IPS-NIHi7 (cell line): Measurements from ENCODE around the gene FEM1B.

ENCODE experiments used
- DNase-seq: peaks from one replicate; pipeline ENCODE4 v3.0.0; 2012; ENCODE audit warnings: mixed read lengths; ENCODE audit errors: extremely low spot score

FEM1B gene

DNA sequence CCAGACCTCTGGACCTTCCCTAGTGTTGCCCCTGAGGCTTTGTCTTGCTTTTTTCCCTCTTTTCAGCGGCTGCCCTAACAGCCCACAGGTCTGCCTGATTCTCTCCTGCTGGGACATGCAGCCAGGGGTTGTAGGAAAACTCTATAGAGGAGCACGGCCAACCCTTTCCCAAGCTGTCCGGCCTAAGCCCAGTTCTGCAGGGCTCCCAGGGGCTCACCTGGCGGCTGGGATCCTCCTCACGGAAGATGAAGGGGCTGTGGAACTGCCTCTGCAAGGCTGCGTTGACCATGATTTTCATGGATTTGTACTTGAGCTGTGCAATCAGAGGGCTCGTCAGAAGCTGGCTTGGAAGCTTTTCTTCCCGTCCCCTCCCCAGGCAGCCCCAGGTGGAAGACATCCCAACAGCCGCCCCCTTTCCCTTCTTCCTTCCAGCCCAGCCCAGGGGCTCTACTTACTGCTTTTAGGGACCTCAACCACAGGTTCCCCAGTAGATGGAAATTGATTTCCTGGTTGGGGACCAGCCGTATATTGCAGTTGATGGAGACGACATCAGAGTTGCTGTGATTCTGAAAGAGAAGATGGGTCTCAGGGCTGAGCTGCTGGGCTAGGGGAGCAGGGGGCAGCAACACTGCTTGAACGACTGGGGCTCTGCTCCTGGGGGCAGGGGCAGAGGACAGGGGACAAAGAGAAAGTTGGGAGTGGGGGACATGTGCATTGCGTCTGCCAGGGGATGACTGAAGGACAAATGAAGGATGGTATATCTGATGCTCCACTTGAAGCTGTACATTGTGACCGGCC is 29.8 kb downstream of the FEM1B start:
- no peak for DNase-seq

DNA sequence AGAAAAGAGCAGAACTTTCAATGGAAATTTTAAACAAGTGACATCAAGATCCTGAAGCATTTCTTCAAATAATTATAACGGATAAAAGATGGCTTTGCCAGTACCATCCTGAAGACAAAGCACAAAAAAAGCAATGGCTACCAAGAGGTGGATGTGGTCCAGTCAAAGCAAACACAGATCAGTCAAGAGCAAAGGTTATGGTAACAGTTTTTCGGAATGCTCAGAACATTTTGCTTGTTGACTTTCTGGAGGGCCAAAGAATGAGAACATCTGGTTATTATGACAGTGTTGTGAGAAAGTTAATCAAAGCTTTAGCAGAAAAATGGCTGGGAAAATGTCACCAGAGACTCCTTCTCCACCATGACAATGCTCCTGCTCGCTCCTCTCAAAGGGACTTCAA is 31.5 kb downstream of the FEM1B start:
- no peak for DNase-seq

DNA sequence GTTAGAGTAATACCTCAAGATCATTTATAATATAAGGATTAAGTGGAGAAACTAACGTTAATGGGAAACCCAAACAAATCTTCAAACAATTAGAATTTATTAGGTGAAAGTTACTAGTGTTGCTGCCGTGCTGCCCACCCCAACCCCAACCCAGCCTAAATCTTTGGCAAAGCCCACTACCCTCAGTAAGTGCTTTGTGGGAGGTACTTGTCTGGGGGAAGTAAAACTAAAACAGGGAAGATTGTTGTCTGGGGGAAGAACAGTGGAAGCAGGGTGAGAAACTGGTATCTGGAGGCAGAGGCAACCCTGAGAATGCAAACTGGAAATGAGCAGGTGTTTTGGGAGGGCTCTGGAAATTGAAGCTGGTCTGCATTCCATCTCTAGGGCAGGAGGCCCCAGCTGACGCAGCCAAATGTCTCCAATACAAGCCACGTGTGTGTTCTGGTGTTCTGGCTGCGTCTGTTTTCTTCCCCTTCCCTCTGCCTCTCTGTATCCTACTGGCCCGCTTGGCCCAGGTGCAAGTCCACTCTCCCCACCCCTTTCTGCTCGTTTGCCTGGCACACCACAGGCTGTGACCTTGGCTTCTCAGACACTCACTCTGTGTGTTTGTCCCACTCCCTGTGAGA is 32.7 kb downstream of the FEM1B start:
- no peak for DNase-seq

DNA sequence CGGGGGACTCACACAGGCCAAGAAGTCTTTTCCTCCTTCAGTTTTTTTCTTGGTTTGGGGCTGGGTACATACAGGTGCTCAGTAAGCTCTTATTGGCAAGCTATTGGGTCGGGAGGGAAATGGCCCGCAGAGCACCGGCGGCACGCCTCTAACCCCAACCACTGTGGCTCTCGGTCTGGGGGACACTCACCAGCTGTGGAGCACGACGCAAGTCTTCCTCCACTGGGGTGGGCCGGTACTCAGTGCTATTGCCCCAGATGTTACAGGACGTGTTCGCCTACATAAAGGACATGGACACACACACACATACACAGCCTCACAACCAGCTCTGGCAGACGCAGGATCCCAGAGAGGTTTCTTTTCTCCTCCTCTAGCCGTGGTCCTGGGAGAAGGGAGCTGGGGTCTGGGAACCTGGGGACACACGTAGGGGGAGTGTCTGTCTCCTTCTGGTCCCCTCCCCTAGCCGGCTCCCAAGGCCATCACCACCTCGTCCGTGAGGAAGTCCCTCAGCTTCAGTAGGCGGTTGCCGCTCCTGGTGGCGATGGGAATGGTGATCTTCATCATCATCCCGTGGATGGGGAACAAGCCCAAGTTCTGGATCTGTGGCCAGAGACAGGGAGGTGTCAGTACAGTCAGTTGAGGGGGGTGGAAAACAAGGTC is 33.4 kb downstream of the FEM1B start:
- no peak for DNase-seq

DNA sequence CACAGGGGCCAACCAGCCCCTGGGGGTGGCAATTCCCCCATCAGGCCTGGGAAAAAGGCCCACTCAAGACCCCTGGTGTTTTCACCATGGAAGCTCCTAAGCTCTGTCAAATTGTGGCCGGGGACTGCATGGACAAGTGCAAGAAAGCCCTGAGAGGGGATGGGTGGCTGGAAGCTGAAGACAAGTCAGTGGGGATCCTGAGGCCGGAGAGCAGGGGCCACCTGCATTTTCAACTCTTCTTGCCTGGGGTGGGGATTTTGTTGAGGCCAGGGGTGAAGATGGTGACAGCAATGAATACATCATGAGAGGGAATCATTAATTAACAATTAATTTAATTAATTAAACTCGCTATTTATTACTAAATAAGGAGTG is 33.9 kb downstream of the FEM1B start:
- no peak for DNase-seq

DNA sequence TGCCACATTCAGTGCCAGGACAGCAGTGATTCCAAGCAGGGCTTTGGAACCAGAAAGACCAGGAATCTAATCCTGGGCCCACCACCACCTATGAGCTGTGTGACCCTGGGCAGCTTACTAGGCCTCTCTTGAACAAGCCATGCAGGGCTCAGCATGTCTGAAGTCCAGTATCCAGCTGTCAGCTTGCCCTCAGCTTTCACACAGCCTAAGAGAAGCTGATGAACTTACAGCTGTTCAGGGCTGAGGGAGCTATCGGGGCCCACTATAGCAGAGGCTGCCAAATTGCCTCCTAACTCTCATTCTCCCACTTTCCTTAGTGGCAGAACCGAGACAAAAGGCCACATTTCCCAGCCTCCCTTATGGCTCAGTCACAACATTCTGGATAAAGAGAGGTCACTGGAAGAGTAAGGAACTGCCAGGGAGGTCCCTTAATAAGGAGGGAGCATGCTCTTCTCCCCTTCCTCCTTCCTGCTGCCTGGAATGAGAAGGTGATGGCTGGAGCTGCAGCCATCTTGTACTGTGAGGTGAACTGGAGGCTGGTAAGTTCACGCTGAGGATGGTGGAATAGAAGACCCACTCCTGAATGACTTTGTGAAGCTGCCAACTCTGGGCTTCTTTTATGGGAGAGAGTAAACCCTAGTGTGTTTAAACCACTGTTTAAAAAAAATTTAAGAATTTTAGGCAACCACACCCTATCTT is 34.5 kb downstream of the FEM1B start:
- no peak for DNase-seq

DNA sequence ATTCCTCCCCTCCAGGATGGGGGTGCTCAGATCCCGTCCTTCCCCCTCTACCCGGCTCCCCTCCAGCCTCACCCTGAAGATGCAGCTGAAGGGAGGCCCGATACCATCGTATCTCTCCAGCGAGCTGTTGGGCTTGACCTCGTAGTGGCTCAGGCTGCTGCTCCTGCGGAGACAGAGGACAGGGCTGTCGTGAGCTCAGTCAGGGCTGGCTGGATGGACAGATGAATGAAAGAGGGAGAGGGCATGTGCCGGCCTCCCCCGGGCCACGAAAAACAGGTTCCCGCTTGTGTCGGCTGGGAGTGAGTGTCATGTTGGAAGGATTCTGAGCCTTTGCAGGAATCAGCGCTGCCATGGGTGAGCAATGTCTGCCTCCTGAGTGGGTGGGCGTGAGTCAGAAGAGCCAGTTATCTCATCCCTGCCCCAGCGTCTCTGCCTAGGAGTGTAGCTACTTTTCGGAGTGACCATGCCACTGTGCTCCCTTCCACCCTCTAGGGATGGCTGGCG is 35.2 kb downstream of the FEM1B start:
- no peak for DNase-seq

DNA sequence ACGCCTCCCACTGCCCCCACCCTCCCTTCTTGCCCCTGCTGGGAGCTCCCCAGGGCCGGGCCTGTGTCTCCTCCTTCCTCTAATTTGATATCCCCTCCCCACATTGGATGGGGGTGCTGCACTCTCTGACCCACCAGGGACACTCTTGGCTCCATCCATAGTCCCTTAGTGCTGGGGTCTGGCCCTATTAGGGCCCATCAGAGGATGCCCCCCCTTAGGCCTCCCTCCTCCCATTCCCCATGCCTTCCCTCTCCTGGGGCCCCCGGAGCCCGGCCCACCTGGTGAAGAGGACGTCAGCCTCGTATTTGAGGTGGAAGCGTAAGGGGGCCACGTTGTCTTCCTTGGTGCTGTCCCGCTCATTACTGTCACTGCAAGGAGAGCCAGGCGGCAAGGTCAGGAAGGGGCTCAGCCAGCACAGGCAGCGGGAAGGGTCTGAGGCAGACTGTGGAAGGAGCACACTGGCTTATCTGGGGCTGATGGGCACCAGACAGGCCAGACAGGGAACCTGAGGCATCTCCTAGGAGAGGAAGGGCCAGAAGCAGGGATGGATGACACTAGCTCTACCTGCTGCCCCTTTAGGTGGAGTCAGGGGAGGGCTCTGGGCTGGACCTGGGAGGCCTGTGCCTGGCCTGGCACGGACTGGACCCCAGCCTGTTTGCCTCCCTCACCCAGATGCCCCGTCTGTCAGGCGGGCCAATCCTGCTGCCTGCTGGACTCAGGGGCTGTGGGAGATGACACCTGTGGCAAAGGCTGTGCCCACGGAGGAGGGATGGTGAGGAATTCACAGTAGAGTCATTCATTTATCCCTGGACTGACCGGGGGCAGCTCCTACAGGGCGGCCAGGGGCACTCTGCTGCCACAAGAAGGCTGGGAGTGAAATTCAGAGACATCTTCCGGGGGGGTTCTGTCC is 36.2 kb downstream of the FEM1B start:
- DNase-seq: no peak

DNA sequence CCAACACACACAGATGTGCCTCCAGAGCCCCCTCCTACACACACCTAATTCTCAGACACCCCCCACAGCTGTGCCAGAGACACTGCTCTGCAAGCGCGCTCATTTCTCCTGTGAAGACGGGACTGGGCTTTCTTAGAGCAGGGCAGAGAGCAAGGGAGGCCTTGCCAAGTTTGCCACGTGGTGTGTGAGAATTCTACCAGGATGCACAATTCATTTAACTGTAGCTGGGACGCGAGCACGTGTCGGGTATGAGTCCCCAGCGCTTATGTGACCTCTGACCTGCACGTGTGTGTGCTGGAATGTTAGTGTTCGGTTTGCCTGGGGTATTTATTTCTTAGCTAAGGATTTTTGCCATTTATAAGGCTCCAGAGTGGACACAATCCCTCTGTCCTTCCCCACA is 37.0 kb downstream of the FEM1B start:
- no peak for DNase-seq

DNA sequence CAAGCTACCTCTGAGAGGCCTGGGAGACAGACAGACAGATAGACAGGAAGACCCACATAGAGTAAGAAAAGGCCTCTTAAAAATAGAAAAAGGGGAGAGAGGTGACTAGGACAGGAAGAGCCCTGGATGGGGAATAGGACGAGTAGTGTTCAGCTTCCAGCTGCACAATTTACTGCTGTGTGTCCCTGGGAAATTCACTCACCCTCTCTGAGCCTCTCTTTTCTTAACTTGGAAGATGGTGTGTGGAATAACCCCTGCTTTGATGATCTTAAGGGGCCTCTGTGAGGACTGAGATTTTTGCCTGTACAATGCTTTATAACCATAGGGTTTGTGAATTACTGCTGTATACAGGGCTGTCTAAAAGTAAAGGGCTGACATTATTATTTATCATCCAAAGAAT is 37.5 kb downstream of the FEM1B start:
- no peak for DNase-seq

DNA sequence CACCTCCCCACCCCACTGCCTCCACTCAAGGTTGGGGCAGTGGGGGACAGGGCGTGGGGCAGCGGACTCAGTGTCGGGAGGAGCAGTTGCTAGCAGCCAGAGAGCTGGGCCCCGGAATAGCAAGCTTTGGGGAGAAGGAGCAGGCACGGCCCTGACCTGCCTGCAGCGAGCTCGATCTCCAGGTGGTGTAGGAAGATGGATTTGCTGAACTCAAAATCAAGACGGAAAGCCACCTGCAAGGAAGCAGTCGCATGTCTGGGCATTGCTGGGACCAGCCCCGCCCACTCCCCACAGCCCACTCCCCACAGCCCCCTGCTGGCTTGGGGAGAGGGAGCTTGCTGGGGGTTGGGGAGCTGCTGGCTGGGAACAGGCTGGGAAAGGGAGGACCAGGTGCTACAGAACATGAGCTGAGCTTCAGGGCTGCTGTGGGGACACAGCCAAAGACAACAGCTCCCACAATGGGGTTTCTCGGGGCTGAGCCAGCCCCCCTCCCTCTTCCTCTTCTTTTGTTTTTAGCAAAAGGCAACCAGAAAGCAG is 38.0 kb downstream of the FEM1B start:
- DNase-seq: peak; percentile 42

DNA sequence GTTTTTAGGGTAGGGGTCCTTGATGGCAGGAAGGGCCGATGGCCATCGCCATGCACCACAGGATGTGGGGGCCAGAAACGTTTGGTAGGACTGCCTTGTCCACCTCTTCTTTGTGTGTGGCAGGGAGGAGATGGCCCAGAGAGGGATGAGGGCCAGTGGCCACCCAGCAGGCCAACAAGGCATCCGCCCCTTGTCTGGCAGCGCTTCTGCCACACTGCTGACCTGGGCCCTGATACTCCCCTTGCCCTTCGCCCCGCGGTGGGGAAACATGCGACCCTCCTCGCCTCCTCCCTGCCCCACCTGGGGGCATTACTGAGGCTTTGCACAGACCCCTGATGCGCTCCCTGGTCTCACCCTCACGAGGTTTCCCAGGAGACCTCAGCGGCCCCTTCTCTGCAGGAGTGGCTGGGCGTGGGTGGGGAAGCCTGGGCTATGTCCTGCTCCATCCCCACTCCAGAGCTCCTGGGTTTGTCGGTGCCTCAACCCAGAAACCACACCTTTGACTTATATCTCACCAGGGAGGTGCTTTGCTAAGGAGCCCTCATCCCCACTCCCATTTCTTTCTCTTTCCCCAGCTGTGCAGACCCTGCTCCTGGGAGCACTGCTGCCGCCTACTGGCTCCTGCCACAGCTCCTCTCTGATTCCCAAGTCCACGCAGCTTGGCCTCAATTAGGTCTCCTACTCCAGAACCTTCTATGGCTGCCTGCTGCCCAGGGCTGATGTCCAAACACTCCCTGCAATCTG is 38.7 kb downstream of the FEM1B start:
- peak; percentile 75 for DNase-seq

DNA sequence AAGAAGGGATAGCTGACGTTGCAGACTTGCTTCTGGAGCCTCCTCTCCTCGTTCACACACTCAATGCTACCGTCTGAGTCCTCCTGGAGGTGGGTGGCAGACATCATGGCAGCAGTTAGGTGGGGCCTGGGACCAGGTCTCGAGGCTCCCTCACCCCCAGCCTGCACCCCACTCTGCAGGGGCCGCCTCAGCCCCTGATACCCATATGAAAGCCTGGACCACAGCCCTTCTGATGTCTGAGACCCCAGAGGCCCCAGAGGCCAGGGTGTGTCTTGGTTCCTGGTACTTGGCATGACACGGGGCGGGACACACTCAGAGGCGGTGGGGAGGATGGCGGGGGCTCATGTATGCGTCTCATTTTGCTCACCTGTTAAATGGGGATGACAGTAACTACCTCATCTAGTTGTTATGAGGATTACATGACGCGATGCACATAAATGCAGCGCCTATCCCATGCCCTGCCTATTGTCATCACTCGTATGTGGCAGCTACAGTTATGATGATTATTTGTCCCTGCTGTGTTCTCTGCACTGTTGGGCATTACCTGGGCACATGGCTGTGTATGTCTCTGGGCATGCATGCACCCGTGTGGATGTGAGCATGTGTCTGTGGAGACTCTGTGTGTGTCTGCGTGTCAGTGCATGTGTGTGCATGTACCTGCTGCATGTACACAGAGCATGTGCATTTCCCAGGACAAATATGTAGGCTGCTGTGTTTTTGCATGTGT is 39.9 kb downstream of the FEM1B start:
- no peak for DNase-seq

DNA sequence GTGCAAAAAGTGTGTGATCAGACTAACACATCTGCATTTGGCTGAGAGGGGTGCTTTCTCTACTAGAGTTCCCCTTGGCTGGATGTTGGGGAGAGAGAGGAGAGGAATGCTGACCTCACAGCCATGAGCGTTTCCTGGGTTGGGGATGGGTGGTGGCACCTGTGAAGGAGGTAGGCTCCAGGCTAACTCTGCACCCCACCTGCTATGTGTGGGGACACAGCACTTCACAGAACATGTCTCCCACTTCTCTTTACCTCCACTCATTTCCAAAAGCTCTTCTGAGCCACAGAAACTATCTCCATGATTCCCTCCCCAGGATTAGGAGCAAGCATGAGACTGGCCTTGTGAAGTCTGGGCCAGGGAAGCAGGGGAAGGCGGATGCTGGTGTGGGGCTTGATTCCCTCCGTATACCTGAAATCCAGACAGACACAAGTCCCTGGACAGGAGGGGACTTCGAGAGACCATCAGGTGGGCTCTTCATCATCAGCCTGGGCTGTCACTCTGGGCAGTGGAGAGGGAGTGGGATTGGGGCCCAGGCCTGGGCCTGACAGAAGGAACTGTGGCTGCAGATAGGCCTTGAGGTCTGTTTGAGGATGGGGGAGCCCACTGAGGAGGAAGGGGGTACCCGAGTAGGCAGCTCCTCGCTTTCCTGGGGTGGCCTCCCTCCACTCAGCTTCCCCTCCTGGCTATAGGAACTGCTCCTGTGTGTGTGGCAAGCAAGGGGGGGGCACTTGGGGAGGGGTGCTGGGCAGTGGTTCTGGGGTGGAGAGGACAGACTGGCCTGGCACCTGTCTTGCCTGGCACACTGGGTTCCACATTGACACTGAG is 40.7 kb downstream of the FEM1B start:
- DNase-seq: no peak

DNA sequence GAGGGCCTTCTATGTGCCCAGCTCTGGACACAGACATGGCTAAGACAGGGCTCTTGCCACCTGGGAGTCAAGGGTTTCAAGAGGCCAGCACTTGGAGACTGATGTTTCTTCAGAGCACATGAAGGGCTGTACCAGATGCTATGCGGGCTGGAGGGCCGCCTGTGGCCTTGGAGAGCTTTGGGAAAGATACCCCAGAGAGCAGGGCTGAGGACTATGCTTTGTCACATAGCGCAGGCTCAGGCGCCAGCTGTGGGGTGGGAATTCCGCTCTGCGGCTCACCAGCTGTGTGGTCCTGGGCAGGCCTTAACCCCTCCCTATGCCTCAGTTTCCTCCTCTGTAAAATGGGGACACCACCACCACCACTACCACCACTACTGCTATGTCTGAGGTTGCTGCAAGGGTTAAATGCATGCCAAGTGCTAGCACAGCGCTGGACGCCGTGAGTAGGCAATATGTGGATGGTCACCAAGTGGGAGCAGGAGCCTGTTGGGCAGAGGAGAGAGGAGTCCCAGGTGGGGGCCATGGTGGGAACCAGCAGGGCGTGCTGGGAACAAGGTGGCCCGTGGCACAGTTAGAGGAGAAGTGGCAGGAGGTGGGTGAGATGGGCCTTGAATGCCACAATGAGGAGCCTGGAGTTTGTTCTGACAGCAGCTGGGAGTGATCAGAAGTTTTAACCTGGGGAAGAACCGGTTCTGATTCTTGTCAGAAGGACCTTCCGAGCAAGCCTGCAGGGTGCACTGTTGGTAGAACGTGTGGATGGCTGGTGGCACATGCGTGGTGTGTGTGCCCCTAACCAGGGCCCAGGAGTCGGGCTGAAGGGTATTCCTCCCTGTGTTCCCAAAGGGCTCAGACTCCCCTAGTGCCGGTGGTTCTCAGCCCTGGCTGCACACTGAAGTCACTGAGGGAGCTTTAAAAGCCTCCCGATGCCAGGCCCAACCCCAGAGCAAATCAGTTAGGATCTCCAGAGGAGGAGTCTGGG is 41.7 kb downstream of the FEM1B start:
- DNase-seq: no peak

DNA sequence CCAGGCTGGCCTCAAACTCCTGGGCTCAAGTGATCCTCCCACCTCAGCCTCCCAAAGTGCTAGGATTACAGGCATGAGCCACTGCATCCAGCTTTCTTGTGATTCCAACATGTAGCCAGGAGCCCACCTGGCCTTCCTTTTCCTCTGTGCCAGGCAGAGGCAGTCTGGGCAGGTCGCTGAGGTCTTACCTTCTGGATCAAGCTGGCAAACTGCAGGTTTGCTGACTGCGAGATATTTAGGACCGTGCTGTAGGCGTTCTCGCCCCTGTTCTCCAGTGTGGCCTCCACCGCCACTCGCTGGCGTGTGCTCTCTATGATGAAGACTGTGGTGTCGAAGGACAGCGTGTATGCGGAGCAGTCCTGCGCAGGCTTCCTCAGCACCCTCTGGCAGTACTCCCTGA is 42.5 kb downstream of the FEM1B start:
- DNase-seq: no peak

DNA sequence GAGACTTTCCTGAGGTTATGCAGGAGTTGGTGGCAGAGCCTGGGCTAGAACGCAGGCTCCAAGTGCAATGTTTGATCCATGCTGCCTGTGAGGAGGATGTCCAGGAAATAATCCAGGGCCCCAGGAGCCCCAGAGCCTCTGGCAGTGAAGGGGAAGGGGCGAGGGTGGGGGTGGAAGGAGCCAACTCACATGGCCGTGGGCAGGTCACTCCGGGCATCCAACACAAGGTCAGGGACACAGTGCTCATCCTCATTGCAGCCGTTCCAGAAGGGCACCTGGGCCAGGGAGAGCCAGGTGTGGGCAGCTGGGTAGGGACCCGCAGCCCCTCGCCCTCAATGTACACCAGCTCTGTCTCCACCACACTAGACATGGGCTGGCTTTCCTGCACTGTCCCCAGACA is 43.7 kb downstream of the FEM1B start:
- DNase-seq: no peak
